A549 (cell line): ENCODE data around the gene SSX2IP.

Source experiments
- CTCF ChIP-seq: fragments of >200 bp; sonication (Bioruptor Twin); formaldehyde crosslinking; IDR thresholded peaks from 3 replicates; pipeline ENCODE4 v1.5.1; 2016
- RFX5 ChIP-seq: fragments of 450-650 bp; IDR thresholded peaks from 2 replicates; pipeline ENCODE4 v1.7.1; 2014; ENCODE audit warnings: antibody characterized with exemption, mild to moderate bottlenecking, moderate library complexity

- no peak for TF ChIP-seq RFX5
- TF ChIP-seq CTCF, result no peak
Measured at GRCh38 chr1:84738237-84738636, 48.0 kb upstream of the SSX2IP start.
